HS-27A (cell line): Measurements from ENCODE around the gene MBOAT2.

ENCODE experiments used
- DNase-seq: peaks from one replicate; pipeline ENCODE4 v3.0.0-alpha.2; 2012; ENCODE audit warnings: low read depth, missing footprints

MBOAT2 gene

DNA sequence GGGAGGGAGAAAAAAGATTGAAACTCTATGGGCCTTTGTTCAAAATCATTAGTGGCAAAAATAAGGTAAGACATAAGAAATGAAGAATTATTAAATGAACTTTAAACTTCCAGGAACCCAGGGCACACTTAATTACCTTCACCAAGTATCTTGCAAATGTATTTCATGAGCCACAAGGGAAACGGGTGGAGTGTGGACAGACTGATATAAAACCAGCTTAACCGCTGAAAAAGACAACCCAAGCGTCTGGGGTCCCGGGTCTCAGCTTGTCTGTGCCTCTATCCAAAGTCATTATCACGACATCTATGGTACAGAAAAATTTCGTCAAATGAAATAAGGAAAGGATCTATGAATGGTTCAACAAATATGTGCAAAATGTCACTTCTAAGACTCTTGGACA lies 13.9 kb upstream of the MBOAT2 start:
- no peak for DNase-seq

DNA sequence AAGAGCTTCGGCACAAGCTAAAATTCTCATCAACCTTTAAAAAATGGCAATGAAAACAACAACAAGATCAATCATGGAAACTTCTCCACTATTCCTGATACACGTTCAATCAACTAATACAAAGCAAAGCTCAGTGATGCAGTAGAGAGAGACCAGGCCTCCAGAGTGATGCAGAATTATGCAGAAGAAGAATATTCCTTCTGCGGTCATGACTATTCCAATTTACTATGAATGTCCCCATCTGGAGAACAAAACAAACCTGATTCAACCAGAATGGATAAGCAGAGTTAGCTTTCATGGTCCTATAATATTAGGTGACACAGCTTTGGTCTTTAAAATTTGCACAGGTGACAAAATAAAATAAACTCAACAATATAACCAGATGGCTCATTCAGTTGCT lies 12.5 kb upstream of the MBOAT2 start:
- DNase-seq = no peak

DNA sequence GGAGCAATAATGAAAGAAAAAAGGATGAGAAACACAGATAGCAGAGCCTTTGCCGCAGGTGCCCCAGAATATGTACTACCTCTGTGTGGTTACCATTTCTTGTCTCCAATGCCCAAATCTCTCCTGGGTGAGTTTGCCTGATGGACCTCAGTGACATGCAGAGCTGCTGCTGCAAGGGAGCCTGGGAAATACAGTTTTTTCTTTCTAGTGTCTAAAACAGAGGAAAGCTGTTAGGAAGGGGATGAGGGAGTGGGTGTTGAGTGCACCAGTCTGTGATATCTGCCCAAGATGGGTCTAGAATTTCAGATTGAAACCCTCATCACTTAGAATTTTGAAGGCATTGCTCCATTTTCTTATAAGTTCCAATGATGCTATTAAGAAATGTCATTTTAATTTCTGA lies 9.9 kb upstream of the MBOAT2 start:
- no peak for DNase-seq

DNA sequence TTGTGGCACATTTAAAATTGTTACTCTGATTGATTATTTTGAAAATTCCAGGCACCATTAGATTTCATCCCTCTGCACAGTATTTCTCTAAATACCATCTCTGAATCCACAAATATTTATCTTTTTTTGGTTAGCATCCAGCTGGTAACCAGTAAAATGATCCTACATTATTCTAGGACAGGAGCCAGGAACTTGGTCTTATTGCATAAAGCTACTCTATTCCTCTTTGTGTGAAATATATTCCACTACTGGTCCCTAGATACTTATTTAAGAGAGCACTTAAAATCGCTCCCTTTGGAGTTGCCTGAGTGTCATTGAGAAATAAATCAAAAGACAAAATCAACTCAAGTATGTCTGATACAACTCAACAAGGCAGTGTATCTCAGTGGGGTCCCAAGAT lies 7.4 kb upstream of the MBOAT2 start:
- no peak for DNase-seq

DNA sequence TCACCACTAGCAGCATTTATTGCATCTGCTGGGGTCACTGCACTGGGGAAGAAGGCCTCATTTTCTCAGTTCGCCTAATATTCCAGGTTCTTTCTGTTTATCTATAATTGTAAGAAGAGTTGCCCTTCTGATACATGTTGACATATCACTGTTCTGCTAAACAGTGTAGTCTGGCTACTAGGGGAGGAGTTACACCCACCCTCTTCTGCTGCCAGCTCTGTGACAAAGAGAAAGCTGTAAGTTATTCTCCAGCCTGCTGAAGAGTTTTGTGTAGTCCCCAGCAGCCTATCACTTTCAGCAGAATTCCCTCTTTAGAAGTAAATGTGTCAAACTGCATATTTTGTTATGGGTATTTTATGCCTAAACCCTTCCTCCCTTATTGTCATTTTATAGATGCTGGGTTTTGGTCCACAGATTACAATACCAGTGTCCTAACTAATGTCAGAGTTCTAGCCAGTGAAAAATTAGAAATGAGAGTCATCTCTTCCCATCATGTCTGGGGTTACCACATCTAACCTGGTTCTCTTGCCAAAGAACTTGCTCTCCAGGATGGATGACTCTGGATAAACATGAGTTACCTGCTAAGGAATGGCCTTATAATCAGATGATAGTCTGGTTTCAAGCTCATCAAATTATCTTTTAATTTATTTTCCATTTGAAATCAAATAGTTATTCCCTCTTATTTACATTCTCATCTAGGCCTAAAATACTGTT lies 5.6 kb upstream of the MBOAT2 start:
- DNase-seq = no peak

DNA sequence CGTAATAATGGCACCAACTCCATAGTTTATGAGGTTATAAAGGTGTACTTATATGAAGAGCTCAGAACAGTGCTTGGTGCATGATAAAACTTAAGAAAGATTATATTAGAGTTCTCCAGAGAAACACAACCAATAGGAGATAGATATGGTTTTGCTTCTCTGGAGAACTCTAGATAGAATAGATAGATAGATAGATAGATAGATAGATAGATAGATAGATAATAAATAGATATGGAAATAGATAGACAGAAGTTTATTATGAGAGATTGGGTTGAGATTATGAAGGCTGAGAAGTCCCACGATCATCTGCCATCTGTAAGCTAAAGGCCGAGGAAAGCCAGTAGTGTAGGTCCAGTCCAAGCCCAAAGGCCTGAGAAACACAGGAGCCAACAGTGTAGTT lies 2.9 kb upstream of the MBOAT2 start:
- DNase-seq = no peak

DNA sequence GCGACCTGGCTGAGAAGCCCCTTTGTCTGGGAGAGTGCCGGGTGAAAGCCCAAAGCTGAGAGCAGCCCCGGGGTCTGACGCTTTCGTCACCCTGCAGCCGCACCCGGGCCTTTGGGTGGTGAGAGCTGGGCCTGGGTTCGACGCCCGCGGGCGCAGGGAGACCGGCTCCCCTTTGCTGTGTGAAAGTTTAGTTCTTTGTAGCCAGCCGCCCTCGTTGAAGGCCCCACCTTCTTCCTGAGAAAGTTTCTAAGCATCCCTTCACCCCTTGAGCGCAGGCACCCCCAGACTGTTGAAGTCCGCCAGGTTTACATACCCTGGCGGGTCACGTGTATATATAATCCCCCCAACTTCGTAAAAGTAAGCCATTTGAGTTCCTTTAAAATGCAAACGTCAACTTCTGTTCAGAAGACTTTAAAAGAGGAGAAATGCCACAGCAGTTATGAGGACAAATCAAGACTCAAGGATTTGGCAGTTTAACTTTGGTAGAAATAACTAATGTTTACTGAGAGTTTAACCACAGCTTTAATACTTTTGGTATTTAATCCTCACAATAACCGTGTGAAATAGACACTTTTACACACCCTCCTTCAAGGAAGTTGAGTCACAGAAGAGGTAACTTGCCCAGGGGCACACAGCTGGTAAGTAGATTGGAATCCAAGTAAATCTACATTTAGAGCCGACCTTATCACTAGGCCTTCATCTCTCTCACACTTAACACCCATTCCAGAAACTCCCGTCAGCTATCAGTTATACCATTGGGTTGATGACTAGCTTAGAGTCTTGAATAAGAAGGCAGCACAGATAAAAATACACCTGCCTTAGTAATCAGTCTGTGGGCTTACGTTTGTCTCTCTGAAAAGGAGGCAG lies 1.1 kb upstream of the MBOAT2 start:
- DNase-seq = no peak

DNA sequence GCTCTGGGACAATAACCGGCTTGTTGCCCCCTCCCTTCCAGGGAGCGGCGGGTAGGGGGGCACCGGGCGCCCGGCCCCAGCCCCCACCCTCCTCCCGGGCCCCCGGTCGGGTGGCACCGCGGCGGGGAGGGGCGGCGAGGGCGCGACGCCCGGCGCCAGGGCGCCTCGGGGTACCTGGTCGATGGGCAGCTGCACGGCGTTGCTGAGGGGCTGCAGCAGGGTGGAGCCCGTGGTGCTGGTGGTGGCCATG lies 193 bp downstream of the MBOAT2 start:
- no peak for DNase-seq

DNA sequence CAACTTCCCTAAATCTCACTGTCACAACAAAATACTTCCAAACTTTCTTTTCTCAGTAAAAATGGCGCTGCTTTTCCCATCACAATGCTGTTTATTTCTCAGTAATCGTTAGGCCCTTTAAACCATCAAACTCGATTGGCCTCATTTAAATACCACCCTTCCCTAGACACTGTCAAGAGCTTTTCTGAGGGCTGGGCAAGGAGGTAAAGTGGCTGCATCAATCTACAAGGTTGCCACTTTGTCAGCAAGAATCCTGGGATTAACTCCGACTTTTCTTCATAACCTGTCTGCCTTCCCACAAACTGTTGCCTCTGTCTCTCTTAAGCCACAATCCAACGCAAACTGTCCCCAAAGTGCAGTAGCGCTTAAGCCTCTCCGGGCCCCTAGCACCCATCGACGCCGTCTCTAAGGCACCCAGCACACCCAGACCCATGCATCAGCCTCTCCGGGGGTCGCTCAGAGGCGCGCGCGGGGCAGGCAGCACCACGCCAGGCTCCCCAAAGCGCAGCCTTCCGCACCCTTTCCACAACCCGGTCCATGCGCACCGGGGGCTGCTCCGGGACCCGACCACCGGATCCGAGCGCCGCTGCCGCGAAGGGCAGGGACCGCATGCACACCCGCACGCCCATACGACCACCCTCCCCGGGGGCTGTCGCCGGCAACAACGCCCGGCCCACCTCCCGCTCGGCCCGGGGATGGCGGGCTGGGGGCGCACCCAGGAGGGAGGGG lies 683 bp downstream of the MBOAT2 start:
- DNase-seq = no peak

DNA sequence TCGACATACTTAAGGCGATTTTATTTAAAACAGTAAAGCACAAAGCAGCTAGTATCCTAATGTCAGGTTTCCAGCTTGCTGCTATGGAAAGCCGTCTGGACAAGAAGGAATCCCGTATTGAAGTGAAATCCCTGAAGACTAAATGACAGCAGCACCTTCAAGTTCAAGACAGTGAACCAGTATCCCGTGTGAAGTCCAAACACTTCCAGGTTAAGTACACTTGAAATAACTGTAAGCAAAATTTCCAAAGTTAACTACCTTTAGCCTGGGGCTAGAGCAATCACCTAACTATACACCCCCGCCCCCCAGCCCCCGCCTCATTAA lies 1.2 kb downstream of the MBOAT2 start:
- no peak for DNase-seq

DNA sequence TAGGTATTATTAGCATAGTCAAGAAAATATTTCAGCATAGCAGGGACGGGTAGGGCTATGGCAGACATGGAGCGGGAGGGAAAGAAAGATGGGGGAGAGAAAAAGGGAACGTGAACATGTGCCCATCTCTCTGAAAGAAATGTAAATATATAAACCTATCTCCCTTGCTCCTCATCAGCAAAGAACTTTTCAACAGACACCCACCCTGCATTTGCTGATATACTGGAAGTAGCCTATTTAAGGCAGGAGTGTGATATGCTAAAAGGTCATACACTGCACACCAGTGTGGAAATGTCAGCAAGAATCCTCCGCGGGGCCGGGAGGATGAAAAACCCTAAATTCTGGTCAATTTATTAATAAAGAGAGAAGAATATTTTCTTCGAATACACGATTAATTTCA lies 1.7 kb downstream of the MBOAT2 start:
- no peak for DNase-seq

DNA sequence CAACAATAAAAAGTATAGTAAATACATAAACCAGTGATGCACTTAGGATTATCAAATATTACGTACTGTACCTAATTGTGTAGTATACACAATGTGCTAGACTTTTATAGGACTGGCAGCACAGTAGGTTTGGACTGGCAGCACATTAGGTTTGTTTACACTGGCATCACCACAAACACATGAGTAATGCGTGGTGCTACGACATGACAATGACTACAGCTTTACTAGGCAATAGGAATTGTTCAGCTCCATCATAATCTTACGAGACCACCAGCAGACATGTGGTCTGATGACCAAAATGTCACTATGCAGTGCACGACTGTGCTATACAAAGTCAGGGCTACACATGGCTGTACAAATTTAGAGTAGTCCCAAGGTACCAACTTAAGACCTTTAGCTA lies 2.3 kb downstream of the MBOAT2 start:
- DNase-seq = no peak

DNA sequence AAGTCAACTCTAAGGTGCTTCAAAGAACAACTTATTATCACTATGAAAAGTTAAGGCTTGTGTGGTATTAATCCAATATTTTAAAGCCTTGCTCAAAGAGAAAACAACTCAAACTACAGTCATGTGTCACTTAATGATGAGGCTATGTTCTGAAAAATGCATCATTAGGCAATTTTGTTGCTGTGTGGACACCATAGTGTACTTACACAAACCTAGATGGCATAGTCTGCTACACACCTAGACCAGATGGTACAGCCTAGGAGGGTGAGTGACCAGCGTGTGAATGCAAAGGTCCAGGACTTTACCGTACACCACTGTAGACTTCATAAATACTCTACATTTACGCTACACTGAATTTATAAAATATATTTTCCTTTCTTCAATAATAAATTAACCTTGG lies 3.0 kb downstream of the MBOAT2 start:
- DNase-seq = no peak

DNA sequence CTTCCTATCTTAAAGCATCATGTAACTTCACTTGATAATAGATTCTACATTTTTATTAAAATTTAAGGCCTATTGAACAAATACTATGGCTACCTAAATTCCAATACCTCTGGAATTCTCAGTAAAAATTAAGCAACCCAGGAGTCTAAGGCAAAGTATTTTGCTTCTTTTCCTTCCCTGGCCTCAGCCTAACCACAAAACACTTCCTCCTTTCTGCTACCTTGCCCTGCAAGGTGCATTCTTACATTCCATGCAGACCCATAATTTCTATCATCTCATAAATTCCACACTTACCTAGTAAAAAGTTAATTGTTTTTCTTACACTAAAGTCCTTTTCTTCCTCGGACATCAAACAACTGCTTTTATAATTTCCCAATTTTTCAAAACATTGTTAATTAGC lies 3.7 kb downstream of the MBOAT2 start:
- no peak for DNase-seq

DNA sequence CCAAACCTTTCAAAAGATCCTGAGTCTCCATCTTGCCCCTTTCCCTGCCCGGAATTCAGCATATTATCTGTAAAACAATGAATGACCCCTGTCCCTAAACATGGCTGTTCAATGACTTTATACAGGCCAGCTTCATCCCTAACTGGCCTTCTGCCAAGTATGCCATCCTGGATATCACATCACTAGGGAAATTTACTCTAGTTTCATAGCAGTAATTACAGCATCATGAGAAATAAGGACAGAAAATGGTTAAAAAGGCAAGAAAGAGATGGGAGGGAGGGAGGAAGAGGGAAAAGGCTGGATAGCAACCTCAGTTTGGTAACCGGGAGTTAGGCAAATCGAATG lies 4.4 kb downstream of the MBOAT2 start:
- DNase-seq = no peak

DNA sequence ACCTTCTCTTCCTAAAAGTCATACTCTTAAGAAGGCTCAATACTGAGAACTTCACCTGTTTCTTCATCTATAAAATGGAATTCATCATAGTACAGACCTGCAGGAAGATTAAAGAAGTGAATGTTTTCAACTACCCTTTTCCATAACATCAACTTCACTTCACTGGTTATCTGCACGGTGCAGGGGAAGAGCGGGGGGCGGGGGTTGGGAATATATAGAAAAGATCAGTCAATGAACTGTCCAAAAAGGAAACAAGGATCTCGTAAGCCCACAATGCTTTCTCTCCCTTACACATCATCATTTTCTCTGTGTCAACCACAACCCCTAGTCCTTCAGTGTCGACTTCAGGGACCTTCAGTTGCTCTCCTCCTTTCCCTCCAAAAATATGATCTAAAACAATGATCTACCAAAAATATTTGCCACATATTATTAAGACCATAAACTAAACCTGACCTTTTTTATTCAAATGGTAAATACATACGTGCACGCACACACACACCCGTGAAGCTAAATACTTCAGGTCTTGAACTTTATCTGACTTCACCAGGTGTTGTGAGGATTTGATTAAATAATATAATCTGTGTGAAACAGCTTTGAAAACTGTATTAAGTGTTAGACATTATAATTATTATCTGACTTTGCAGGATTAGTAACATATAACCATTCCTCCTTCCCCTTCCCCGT lies 4.9 kb downstream of the MBOAT2 start:
- DNase-seq = no peak

DNA sequence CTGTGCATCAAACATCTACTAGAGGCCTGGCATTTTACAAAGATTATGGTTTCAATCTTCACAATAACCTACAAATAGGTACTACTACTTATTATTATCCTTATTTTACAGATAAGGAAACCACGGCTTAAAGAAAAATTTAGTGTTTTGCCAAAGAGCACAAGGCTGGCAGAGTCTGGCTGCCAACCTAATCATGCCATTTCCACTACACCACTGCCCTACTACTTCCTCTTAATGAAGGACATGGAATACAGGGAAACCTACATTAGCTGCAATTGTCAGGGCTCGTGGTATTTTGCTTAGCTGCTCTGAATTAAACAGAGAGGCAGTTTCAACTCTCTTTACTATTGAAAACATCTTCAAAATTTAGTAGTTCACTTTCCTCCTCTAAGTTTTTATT lies 5.9 kb downstream of the MBOAT2 start:
- DNase-seq = no peak

DNA sequence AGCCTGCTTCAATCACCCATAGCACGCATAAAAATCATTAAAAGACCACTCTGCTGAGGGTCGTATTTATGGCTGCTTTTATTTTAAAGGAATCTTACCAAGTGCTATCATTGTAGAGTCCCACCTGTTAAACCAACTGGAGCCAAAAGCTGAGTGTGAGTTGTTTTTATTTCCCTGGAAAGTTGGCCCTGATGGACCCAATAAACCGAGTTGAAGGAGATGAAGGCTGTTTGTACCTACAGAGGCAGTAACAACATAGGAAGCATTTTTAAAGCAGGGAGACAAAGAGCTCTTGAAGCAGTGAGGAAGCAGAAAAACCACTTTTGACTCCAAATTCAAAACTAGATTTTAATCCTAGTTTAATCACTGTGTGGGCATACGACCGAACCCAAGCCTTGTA lies 6.4 kb downstream of the MBOAT2 start:
- DNase-seq = no peak

DNA sequence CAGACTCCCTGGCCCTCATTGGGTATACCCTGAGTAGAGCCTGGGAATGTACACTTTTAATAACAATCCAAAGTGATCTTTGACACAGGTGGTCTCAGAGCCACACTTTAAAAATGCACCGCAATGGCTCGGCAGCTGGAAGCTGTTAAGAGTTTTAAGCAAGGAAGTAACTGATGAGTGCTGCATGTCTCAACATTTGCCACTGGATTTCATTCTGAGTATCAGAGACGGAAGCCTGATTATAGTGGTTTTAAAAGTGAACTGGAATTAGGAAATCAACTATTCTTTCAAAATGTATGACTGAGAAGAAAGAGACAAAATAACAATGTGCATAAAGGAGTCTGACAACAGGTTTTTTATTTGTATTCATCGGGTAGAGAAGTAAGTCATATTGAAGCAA lies 7.5 kb downstream of the MBOAT2 start:
- no peak for DNase-seq

DNA sequence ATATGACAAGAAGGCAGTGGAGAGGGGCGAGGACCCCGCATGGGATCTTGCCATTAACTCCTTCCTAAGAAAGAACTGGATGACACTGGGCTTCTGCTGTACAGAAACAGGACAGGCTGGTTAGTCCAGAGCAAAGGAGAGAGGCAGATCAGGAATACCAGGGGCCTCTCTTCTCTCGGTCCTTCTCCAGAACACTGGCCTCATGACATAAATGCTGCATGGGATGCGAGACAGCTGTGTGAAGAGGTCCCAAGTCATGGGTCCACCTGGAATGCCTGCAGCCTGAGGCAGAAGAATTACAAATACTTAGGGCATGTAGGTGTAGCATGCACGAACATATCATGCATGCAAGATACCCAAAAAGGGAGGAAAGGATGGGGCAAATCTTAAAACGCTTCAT lies 9.1 kb downstream of the MBOAT2 start:
- no peak for DNase-seq

DNA sequence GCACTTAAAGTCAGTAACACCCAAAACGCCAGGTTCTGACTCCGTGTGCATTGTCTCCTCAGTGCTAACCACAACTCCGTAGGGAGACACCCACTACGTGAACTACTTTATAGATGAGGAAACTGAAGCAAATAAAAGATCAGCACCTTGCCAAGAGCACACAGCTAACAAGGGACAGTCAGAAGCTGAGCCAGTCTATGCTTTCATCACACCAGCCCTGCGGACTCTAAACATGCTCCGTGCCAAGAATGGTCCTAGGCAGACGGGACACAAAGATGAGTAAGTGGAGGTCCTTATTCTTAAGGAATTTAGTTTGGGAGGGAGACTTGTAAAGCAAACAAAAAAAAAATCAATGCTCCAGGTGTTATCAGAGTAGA lies 9.6 kb downstream of the MBOAT2 start:
- no peak for DNase-seq

DNA sequence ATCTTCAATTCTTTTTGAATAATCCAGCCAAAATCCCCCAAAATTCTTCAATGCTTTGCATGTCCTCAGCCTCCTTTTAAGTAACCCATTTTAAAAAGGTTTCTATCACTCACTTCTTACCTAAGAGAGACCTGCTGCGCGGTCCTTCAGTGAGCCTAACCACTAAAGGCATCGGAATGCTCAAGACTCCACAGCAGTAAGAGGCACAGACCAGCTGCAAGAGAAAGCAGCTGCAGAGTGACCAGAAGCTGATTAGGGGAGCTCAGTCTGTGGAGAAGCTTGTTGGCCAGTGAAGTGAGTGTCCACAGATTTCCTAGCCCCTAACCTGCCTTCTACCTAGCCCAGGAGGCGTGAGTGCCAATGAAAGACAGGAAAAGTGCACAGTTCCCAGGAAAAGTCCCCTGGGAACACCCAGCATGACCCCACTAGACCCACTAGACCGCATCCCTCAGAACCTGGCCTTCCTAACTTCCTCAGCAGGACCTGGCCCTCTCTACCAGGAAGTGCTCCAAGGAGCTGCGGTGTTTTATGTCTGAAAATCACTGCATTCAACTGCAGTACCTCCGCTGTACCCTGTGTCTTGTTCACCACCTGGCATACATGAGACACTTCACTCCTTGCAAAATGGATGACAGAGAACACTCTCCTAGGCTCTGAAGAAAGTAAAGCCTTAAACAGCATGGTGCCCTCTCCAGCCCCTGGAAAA lies 10.1 kb downstream of the MBOAT2 start:
- no peak for DNase-seq

DNA sequence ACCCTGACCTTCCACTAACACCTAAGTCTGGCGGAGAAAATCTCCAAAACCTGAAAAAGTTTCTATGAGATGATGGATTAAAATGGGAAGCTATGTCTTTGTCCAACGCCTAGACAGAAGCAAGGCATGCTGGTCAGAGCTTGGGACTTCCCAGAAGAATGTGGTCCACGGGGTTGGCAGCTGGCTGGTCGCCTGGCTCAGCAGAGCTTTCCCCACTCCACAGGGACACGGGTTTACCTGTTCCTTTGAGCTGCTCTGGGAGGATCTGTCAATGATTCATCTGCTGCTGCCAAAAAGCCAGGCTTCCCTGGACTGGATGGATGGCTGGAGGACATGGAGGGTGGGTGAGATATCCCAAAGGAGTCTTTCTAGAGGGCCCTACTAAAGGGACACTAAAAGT lies 10.8 kb downstream of the MBOAT2 start:
- no peak for DNase-seq
